K562 (cell line): ENCODE measurements around the gene FEN1. TPM values are rescaled to one million over a fixed set of nuclear protein-coding genes. Genes with fewer than 3 reads are reported as not detected.
A peak's percentile ranks its signal among the peaks of the same experiment; 100 is the strongest.

Experiments
- HEY1 ChIP-seq: fragments of 250-450 bp; sonication (Bioruptor Pico); IDR thresholded peaks from 2 replicates; pipeline ENCODE4 v1.5.0; 2020; ENCODE audit warnings: mild to moderate bottlenecking, moderate library complexity, borderline replicate concordance
- PRMT5 ChIP-seq: sonication (generic); formaldehyde crosslinking; IDR thresholded peaks from 2 replicates; pipeline ENCODE4 v1.5.0; 2020; ENCODE audit warnings: missing genetic modification reagents
- ZNF175 ChIP-seq: fragments of 200-800 bp; sonication (Bioruptor generic); IDR thresholded peaks from 2 replicates; pipeline ENCODE4 v1.6.1; 2016; ENCODE audit warnings: low read depth, mild to moderate bottlenecking, missing genetic modification characterization, missing compliant biosample characterization
- ZSCAN32 ChIP-seq: fragments of 450-650 bp; formaldehyde crosslinking; IDR thresholded peaks from 2 replicates; pipeline ENCODE4 v1.4.0; 2020; ENCODE audit warnings: mild to moderate bottlenecking, moderate library complexity
- polyA plus RNA-seq, 8 experiments: library from polyadenylated mRNA; depleted of rRNA in 4 of 8; stranded (reverse) in 5 of 8; unstranded in 3 of 8; fragments of >200 nt; fragmentation: Nextera tagmentation in 2 of 8; fragmentation: Illumina TruSeq in 1 of 8; extraction: Ambion mirVana in 2 of 8; extraction: Trizol in 1 of 8; gene quantifications; 2 replicates each; pipeline versions ENCODE4 v1.2.1 to v1.2.3, GENCODE V29; 2011 to 2014; ENCODE audit warnings: inconsistent platforms in 1 of 8, missing spikeins in 1 of 8
- total RNA-seq, 7 experiments: library from RNA; depleted of rRNA in 6 of 7; stranded (reverse); fragments of >200 nt in 6 of 7; fragmentation: Illumina TruSeq in 2 of 7; extraction: Trizol in 2 of 7; gene quantifications; 2 replicates each; pipeline versions ENCODE4 v1.2.1 to v1.2.3, GENCODE V29; 2011 to 2021; ENCODE audit warnings: low replicate concordance in 1 of 7
- TF ChIP-seq, protein P1 (sequence below), 3 experiments: fragments of 200-800 bp in 1 of 3; sonication (Bioruptor generic) in 1 of 3; sonication (generic) in 1 of 3; formaldehyde crosslinking in 1 of 3; IDR thresholded peaks; 2 replicates each; pipeline versions ENCODE4 v1.6.1 to v1.8.0; 2016 to 2022; ENCODE audit warnings: mild to moderate bottlenecking in 2 of 3, missing compliant biosample characterization in 2 of 3, missing genetic modification characterization in 2 of 3, missing genetic modification reagents in 1 of 3
- TF ChIP-seq, protein P2 (sequence below): sonication (generic); formaldehyde crosslinking; IDR thresholded peaks from 2 replicates; pipeline ENCODE4 v1.8.0; 2022; ENCODE audit warnings: missing genetic modification reagents, mild to moderate bottlenecking, moderate library complexity, borderline replicate concordance
- TF ChIP-seq, protein P3 (sequence below): conservative IDR thresholded peaks from 2 replicates; pipeline ENCODE4 v1.6.1; 2011; ENCODE audit warnings: low read depth, mild to moderate bottlenecking, low read length; ENCODE audit not compliant: control insufficient read depth
- TF ChIP-seq, protein P4 (sequence below): fragments of 250-450 bp; sonication (Bioruptor Pico); IDR thresholded peaks from 2 replicates; pipeline ENCODE4 v1.6.1; 2021; ENCODE audit warnings: mild to moderate bottlenecking
- TF ChIP-seq, protein P5 (sequence below), 2 experiments: fragments of 450-650 bp; formaldehyde crosslinking in 1 of 2; IDR thresholded peaks; 2 replicates each; pipeline versions ENCODE4 v1.4.0 to v1.6.1; 2014 to 2020; ENCODE audit warnings: mild to moderate bottlenecking in 2 of 2, borderline replicate concordance in 1 of 2, low read depth in 1 of 2
- TF ChIP-seq, protein P6 (sequence below): fragments of 250-450 bp; sonication (Bioruptor Pico); IDR thresholded peaks from 2 replicates; pipeline ENCODE4 v1.5.0; 2020; ENCODE audit warnings: mild to moderate bottlenecking, borderline replicate concordance

FEN1 gene
- total and polyA plus RNA-seq, 9 of the 15 experiments (the other 6 are each of a cell fraction or from before 2014, with no cell fraction given): 58.1 to 156 (median 137) TPM

DNA sequence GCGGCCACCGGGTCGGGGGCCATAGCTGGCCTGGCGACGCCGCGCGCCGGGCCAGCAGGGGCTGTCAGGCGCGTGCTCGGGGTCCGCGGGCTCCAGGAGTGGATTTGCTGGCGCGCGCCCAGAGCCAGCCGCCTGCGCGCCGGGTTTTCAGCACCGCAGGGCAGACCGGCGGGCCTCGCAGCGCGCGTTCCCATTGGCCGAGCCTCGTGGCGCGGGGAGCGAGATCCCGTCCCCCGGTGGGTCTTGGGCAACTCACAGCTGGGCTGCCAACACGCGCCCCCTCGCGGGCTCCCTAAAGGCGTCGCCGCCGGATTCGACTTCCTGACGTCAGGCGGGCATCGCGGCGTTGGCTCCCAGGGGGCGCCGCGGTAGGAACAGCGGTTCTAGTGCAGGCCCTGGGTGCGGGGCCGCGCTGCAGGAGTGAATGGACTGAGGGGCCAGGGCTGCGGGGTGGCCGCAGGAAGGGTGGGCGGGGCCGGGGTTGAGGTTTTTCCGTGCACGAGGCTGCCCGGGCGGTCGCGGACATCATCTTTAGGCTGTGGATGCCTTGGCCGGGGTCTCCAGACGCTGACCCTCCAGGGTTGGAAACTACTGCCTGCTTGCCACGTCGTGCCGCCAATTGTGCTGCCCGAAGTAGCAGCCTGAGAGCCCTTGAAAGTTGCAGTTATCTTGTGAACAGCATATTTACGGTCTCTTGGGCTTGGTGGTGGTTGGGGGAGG lies 24.2 kb downstream of the FEN1 start, which contains the start of gene FADS1 (continued):
- TF ChIP-seq, protein P1, sequence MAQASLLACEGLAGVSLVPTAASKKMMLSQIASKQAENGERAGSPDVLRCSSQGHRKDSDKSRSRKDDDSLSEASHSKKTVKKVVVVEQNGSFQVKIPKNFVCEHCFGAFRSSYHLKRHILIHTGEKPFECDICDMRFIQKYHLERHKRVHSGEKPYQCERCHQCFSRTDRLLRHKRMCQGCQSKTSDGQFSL (CRISPR knock-in tag; IDR thresholded peaks at IDR 0.05): no peak; the same call in 1 of the 2 replicates
- TF ChIP-seq, protein P1 (tag; IDR thresholded peaks at IDR 0.05): no peak
- TF ChIP-seq PRMT5 (no peak), HEY1 (CRISPR knock-in tag) (peak; percentile 28; the same call in 1 of the 2 replicates), ZNF175 (CRISPR knock-in tag) (peak; percentile 71; the same call in 1 of the 2 replicates), ZSCAN32 (CRISPR knock-in tag) (no peak)
- TF ChIP-seq, protein P2, sequence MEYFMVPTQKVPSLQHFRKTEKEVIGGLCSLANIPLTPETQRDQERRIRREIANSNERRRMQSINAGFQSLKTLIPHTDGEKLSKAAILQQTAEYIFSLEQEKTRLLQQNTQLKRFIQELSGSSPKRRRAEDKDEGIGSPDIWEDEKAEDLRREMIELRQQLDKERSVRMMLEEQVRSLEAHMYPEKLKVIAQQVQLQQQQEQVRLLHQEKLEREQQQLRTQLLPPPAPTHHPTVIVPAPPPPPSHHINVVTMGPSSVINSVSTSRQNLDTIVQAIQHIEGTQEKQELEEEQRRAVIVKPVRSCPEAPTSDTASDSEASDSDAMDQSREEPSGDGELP: peak; percentile 100
- TF ChIP-seq, protein P3, sequence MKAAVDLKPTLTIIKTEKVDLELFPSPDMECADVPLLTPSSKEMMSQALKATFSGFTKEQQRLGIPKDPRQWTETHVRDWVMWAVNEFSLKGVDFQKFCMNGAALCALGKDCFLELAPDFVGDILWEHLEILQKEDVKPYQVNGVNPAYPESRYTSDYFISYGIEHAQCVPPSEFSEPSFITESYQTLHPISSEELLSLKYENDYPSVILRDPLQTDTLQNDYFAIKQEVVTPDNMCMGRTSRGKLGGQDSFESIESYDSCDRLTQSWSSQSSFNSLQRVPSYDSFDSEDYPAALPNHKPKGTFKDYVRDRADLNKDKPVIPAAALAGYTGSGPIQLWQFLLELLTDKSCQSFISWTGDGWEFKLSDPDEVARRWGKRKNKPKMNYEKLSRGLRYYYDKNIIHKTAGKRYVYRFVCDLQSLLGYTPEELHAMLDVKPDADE: peak; percentile 85; the same call in 1 of the 2 replicates
- TF ChIP-seq, protein P4, sequence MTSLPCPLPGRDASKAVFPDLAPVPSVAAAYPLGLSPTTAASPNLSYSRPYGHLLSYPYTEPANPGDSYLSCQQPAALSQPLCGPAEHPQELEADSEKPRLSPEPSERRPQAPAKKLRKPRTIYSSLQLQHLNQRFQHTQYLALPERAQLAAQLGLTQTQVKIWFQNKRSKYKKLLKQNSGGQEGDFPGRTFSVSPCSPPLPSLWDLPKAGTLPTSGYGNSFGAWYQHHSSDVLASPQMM (CRISPR knock-in tag): no peak
- TF ChIP-seq, protein P5, sequence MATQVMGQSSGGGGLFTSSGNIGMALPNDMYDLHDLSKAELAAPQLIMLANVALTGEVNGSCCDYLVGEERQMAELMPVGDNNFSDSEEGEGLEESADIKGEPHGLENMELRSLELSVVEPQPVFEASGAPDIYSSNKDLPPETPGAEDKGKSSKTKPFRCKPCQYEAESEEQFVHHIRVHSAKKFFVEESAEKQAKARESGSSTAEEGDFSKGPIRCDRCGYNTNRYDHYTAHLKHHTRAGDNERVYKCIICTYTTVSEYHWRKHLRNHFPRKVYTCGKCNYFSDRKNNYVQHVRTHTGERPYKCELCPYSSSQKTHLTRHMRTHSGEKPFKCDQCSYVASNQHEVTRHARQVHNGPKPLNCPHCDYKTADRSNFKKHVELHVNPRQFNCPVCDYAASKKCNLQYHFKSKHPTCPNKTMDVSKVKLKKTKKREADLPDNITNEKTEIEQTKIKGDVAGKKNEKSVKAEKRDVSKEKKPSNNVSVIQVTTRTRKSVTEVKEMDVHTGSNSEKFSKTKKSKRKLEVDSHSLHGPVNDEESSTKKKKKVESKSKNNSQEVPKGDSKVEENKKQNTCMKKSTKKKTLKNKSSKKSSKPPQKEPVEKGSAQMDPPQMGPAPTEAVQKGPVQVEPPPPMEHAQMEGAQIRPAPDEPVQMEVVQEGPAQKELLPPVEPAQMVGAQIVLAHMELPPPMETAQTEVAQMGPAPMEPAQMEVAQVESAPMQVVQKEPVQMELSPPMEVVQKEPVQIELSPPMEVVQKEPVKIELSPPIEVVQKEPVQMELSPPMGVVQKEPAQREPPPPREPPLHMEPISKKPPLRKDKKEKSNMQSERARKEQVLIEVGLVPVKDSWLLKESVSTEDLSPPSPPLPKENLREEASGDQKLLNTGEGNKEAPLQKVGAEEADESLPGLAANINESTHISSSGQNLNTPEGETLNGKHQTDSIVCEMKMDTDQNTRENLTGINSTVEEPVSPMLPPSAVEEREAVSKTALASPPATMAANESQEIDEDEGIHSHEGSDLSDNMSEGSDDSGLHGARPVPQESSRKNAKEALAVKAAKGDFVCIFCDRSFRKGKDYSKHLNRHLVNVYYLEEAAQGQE (IDR thresholded peaks at IDR 0.05; ENCODE audit: borderline replicate concordance): peak; percentile 77
- TF ChIP-seq, protein P5 (CRISPR knock-in tag; IDR thresholded peaks at IDR 0.05; ENCODE audit: low read depth): peak; percentile 81
- TF ChIP-seq, protein P6, sequence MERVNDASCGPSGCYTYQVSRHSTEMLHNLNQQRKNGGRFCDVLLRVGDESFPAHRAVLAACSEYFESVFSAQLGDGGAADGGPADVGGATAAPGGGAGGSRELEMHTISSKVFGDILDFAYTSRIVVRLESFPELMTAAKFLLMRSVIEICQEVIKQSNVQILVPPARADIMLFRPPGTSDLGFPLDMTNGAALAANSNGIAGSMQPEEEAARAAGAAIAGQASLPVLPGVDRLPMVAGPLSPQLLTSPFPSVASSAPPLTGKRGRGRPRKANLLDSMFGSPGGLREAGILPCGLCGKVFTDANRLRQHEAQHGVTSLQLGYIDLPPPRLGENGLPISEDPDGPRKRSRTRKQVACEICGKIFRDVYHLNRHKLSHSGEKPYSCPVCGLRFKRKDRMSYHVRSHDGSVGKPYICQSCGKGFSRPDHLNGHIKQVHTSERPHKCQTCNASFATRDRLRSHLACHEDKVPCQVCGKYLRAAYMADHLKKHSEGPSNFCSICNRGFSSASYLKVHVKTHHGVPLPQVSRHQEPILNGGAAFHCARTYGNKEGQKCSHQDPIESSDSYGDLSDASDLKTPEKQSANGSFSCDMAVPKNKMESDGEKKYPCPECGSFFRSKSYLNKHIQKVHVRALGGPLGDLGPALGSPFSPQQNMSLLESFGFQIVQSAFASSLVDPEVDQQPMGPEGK (CRISPR knock-in tag): no peak
